ENCODE measurements around the gene LMOD1. TPM values are rescaled to one million over a fixed set of nuclear protein-coding genes. Genes with fewer than 3 reads are reported as not detected.

LMOD1 gene
- total RNA-seq, 2 donors from 2014 or later: not detected

DNA sequence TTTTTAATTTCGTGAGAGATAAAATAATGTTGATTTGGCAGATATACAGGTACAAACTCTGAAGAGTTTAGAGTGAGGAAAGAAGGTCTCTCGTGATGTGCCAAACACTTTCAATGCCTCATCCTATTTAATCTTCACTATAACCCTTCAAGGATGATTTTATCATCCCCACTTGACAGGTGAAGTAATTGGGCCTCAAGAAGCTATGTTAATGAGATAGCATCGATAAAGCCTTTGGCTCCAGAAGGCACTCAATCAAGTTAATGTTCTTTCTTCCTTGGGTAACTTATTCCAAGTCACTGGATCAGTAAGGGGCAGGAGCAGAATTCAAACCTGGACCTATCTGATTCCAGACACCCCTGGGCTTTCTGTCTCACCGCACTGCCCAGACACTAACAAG is 7.2 kb downstream of the LMOD1 start:
- ATAC-seq (replicated peaks): no peak
- H3K27me3 Mint-ChIP-seq: peaks cover 13% of the 10 kb centered on the region
- H3K4me1 Mint-ChIP-seq: no peaks in the 10 kb centered on the region
- no peaks in the 10 kb centered on the region for H3K9me3 Mint-ChIP-seq
- H3K27ac Mint-ChIP-seq: no peak overlapping the region
- H3K4me3 Mint-ChIP-seq: no peak overlapping the region
- H3K36me3 Mint-ChIP-seq (ENCODE audit: low read depth): no peaks in the 10 kb centered on the region

DNA sequence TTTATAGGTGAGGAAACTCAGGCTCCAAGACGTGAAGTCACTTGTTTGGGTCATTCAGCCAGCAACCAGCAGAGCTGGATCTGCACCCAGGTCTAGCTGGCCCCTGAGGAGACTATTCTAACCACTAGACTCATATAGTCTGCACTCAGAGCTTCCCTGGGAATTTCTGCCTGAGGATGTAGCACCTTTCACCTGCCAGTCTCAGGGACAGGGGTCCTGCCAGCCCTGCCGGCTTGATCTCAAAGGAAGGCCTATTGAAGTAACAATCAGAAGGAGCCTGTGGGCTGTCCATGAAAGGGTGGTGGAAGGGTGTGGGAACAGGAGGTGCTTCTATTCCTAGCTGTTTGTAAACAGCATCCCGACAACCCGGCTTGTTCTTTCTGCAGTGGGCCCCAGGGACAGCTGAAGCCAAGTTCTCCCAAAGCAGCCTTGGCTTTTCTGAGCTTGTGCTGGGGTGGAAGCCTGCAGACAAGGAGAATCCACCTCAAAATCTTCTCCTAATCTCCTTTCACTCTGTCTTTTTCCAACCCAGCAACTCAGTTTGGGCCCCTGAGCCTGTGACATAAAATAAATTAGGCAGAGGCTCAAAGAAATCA is 7.8 kb downstream of the LMOD1 start:
- no peak overlapping the region for H3K27ac Mint-ChIP-seq
- no peaks in the 10 kb centered on the region for H3K36me3 Mint-ChIP-seq (ENCODE audit: low read depth)
- H3K9me3 Mint-ChIP-seq: no peaks in the 10 kb centered on the region
- no peak for ATAC-seq (replicated peaks)
- no peaks in the 10 kb centered on the region for H3K4me1 Mint-ChIP-seq
- H3K4me3 Mint-ChIP-seq: no peak overlapping the region
- H3K27me3 Mint-ChIP-seq: peaks cover 7% of the 10 kb centered on the region

DNA sequence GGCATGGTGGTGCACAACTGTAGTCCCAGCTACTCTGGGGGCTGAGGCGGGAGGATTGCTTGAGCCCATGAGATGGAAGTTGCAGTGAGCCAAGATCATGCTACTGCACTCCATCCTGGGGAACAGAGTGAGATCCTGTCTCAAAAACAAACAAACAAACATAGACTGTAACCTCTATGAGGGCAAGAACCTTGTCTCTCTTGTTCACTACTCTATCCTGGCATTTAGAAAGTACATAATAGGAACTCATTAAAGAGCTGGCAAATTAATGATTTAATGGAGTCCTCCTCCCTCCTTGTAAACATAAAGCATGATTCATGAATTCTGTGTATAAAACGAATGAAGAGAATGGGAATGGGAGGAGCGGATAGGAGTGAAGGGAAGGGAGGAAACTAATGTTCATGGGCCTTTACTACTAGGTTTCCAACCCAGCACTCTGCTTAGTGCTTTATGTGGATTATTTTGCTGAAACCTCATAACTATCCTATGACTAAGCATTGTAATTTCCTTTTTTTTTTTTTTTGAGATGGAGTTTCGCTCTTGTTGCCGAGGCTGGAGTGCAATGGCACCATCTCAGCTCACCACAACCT is 8.6 kb downstream of the LMOD1 start:
- no peaks in the 10 kb centered on the region for H3K36me3 Mint-ChIP-seq (ENCODE audit: low read depth)
- H3K9me3 Mint-ChIP-seq: no peaks in the 10 kb centered on the region
- no peak for ATAC-seq (replicated peaks)
- no peak overlapping the region for H3K27ac Mint-ChIP-seq
- peaks cover 7% of the 10 kb centered on the region for H3K27me3 Mint-ChIP-seq
- no peaks in the 10 kb centered on the region for H3K4me1 Mint-ChIP-seq
- no peak overlapping the region for H3K4me3 Mint-ChIP-seq

DNA sequence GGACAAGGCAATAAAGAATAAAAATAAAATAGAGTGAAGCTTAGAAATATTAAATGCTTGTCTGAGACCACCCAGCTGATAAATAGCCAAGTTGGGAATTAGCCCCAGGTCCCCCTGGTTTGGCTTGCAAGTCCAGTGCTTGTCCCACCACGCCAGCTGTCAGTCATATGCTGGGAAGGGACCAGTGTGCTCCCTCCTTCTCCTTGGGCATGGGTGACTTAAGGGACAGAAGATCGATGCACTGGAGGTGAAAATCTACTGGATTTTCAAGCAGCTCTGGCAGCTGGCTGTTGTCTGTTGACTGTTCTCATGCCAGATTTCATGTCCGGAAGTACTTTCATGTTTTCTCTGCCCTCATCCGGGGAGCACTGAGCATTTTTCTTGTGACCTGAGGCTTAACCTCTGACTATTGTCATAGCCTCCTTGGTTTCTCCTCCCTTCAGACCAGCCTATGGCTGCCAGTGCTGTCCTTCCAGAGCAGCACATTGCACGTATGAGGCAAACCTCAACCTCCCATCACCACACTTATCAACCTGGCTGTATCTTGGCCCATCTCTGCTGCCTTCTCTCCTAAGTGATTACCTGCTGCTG is 12.4 kb downstream of the LMOD1 start:
- Mint-ChIP-seq H3K27ac (no peak overlapping the region), H3K4me3 (no peak overlapping the region), H3K9me3 (no peaks in the 10 kb centered on the region), H3K4me1 (no peaks in the 10 kb centered on the region), H3K36me3 (ENCODE audit: low read depth) (no peaks in the 10 kb centered on the region), H3K27me3 (peaks cover 3% of the 10 kb centered on the region)
- ATAC-seq (replicated peaks): no peak

DNA sequence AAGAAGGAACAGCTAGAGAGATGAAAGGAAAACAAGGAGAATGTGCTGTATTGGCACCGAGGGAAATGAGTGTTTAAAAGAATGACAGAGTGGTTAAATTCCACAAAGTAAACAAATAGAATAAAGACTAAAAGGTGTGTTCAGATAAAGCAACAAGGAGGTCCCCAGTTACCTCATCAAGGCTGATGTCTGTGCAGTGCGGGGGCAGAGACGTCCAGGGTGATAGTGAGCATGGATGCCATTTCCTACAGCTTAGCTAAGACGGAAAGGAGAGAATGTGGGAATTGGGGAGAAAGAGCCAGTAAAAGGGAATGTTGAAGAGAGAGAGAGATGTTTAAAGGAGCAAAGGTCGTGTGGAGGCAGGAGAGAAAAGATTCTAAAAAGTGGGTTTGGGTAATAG is 15.5 kb downstream of the LMOD1 start:
- ATAC-seq (replicated peaks): no peak
- Mint-ChIP-seq H3K36me3 (ENCODE audit: low read depth) (no peaks in the 10 kb centered on the region), H3K4me1 (no peaks in the 10 kb centered on the region), H3K27ac (no peak overlapping the region), H3K27me3 (no peaks in the 10 kb centered on the region), H3K4me3 (no peak overlapping the region), H3K9me3 (no peaks in the 10 kb centered on the region)

DNA sequence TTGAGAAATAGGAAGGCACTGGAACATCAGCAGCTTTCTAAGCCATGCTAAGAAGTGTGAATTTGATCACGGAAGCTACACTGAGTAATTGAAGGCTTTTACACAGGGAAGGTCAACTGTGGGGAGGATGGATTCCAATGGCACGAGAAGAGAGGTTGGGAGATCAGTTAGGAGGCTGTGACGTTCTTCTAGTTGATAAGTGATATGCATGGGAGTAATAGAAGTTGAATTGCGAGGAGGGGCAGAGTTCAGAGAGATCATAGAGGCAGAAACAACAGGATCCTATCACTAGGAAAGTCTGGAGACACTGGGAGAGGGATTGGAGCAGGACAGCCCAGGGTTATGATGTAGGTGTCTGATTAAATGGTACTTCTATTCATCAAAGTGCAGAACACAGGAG is 16.2 kb downstream of the LMOD1 start:
- Mint-ChIP-seq H3K27me3 (no peaks in the 10 kb centered on the region), H3K4me3 (no peak overlapping the region), H3K9me3 (no peaks in the 10 kb centered on the region), H3K4me1 (no peaks in the 10 kb centered on the region), H3K36me3 (ENCODE audit: low read depth) (no peaks in the 10 kb centered on the region), H3K27ac (no peak overlapping the region)
- no peak for ATAC-seq (replicated peaks)

DNA sequence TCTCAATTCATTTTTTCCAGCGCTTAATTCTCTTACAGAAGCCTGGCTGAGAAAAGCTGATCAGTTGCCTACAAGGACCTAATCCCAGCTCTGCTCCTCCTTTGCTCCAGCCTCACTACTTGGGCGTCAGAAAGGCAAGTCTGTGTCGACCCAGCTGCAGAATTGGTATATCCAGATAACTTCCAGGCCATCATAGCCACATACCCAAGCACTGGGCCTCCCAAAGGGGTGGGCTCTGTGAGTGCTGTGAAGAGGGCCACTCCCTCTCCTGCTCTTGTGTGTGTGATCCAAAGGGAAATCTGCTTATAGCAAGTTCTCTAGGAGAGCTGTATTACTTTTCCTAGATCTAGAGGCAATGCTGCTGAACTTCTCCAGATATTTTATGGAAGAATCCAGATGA is 18.1 kb downstream of the LMOD1 start:
- Mint-ChIP-seq H3K27ac (no peak overlapping the region), H3K4me1 (no peaks in the 10 kb centered on the region), H3K4me3 (no peak overlapping the region), H3K9me3 (no peaks in the 10 kb centered on the region), H3K27me3 (no peaks in the 10 kb centered on the region), H3K36me3 (ENCODE audit: low read depth) (no peaks in the 10 kb centered on the region)
- ATAC-seq (replicated peaks): no peak

DNA sequence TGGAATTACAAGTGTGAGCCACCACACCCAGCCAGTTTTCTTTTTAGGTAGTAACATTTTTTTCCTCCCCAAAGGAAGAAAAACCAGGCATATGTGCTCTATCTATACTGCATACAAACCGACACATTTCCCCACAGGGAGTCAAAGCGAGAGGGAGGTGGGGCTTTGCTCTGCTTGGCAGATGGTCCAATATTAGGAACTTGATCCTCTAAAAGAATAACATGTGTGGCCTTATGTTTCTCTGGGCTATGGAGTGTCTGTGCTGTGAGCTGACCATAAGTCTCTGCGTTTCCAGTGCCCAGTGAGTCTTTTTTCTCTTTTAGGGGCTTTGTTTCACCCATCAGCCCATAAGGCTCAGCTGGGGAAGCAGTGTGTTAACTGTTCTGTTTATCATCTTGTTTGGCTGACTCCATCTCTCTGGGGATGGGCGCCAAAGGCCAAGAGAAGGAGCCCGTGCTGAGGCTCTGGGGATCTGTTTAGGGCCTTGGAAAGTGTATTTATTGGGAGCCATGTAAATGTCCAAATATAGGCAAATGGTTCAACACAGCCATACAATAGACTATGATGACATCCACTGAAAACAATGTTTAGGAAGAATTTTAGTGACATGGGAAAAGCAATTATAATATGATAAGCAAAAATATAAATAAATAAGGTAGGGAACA is 20.2 kb downstream of the LMOD1 start:
- H3K4me1 Mint-ChIP-seq: no peaks in the 10 kb centered on the region
- no peak overlapping the region for H3K27ac Mint-ChIP-seq
- ATAC-seq (replicated peaks): no peak
- no peaks in the 10 kb centered on the region for H3K36me3 Mint-ChIP-seq (ENCODE audit: low read depth)
- no peaks in the 10 kb centered on the region for H3K9me3 Mint-ChIP-seq
- no peak overlapping the region for H3K4me3 Mint-ChIP-seq
- peaks cover 4% of the 10 kb centered on the region for H3K27me3 Mint-ChIP-seq

DNA sequence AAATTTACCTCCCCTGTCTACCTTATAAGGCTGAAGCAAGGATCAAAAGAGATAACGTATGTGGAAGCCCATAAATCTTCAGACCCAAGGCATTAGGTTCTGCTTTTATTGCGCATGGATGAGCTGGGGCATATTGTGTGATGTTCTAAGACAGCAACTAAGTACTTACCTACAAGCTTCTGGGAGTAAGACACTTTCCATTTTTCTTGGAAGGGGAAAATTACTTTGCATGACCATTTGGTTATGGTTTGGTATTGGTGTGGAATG is 21.1 kb downstream of the LMOD1 start:
- no peak overlapping the region for H3K27ac Mint-ChIP-seq
- no peaks in the 10 kb centered on the region for H3K9me3 Mint-ChIP-seq
- ATAC-seq (replicated peaks): no peak
- H3K27me3 Mint-ChIP-seq: peaks cover 6% of the 10 kb centered on the region
- no peak overlapping the region for H3K4me3 Mint-ChIP-seq
- H3K36me3 Mint-ChIP-seq (ENCODE audit: low read depth): no peaks in the 10 kb centered on the region
- H3K4me1 Mint-ChIP-seq: no peaks in the 10 kb centered on the region

DNA sequence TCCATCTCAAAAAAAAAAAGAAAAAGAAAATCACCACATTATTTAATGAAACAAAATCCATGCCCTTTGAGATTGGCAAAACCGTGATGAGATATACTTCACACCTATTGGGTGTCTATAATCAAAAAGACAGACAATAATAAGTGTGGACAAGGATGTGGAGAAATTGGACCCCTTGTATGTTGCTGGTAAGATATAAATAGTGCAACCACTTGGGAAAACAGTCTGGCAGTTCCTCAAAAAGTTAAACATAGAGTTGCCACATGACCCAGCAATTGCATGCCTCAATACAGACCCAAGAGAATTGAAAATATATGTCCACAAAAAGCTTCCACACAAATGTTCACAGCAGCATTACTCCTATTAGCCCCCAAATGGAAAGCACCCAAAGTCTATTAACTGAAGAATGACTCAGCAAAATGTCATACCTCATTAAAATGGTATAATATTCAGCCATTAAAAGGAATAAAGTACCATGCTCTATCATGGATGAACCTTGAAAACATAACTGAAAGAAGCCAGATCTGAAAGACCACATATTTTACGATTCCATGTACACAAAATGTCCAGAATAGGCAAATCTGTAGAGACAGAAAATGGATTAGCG is 24.3 kb downstream of the LMOD1 start:
- Mint-ChIP-seq H3K27me3 (peaks cover 14% of the 10 kb centered on the region), H3K9me3 (no peaks in the 10 kb centered on the region), H3K36me3 (ENCODE audit: low read depth) (no peaks in the 10 kb centered on the region), H3K27ac (no peak overlapping the region), H3K4me1 (no peaks in the 10 kb centered on the region), H3K4me3 (no peak overlapping the region)
- no peak for ATAC-seq (replicated peaks)

DNA sequence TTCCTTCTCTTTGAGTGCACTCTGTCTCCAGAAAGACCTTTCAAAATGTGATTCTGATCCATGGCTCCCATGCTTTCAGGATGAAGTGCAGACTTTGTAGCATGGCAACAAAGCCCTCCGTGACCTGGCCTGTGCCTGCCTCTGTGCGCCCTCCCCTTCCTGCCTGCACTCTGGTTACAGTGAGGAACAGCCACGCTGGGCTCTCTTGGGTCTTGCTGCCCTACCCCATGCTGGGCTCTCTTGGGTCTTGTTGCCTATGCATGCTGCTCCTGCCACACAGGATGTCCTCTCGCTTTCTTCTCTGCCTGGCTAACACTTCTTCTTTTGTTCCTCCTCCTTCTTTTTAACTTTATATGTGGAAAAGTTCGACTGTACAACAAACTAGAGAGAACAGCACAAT is 28.0 kb downstream of the LMOD1 start:
- H3K27ac Mint-ChIP-seq: no peak overlapping the region
- H3K4me1 Mint-ChIP-seq: no peaks in the 10 kb centered on the region
- no peak overlapping the region for H3K4me3 Mint-ChIP-seq
- peaks cover 31% of the 10 kb centered on the region for H3K27me3 Mint-ChIP-seq
- no peak for ATAC-seq (replicated peaks)
- no peaks in the 10 kb centered on the region for H3K36me3 Mint-ChIP-seq (ENCODE audit: low read depth)
- no peaks in the 10 kb centered on the region for H3K9me3 Mint-ChIP-seq

DNA sequence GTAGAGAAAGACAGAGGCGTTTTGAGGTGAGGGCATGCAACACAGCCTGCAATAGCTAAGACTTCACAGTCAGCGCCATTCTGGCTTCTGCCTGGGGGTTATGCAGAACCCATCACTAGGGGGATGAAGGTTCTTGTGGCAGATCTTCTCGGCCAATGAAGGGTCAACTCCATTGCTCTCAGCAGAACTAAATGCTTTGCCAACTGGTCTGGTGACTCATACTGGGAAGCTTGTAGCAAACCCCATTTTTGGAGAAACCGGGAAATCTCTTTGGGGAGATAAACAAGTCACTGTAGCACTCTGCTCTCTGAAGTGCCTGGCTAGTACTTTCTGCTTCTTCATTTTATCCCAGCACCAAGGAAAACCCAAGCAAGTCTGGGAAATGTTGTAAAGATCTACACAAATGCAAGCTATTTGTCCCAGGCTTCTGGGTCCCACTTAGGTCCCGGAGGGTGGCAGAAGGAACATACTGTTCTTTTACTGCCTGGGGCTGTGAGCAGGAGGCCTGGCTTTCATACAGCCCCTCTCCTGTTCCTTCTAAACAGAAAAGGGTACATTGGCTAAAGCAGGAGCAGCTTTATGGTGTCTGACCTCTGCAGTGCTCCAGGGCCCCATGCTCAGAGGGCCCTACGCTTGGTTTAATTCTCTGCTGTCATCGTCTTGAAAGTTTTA is 28.9 kb downstream of the LMOD1 start:
- Mint-ChIP-seq H3K4me3 (no peak overlapping the region), H3K27ac (no peak overlapping the region), H3K9me3 (no peaks in the 10 kb centered on the region)

DNA sequence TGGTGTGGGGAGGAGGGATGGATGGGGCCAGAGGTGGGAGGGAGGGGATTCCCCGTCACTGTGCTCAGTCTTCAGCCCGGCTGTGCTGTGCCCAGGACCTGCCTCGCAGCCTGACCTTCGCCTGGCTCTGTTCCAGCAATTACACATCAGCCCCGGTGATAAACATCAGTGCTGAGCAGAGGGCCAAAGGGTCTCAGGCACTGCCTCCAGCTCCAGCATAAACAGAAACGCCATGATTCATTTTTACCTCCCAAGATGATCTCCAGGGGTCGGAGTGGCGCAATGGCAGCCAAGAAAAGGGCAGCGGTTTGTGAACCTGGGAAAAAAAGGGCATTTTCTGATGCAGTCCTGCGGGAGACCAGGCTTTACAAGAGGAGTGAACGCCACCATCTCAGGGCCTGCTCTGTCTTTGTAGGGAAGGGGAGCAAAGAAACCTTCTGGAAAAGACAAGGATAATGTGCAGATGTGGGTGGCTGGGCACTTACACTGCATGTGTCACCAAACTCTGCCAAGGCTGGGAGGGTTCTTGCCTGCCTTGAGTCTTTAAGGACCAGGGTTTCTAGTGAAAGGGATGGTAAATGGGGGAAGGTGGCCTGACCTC is 29.6 kb downstream of the LMOD1 start:
- Mint-ChIP-seq H3K36me3 (ENCODE audit: low read depth) (no peaks in the 10 kb centered on the region), H3K9me3 (no peaks in the 10 kb centered on the region), H3K4me1 (no peaks in the 10 kb centered on the region), H3K27me3 (peaks cover 31% of the 10 kb centered on the region), H3K4me3 (no peak overlapping the region), H3K27ac (no peak overlapping the region)
- no peak for ATAC-seq (replicated peaks)

More for the DNA sequence above, 28.9 kb downstream of the LMOD1 start:
- Mint-ChIP-seq H3K4me1 (no peaks in the 10 kb centered on the region), H3K36me3 (ENCODE audit: low read depth) (no peaks in the 10 kb centered on the region), H3K27me3 (peaks cover 31% of the 10 kb centered on the region)
- ATAC-seq (replicated peaks): no peak

DNA sequence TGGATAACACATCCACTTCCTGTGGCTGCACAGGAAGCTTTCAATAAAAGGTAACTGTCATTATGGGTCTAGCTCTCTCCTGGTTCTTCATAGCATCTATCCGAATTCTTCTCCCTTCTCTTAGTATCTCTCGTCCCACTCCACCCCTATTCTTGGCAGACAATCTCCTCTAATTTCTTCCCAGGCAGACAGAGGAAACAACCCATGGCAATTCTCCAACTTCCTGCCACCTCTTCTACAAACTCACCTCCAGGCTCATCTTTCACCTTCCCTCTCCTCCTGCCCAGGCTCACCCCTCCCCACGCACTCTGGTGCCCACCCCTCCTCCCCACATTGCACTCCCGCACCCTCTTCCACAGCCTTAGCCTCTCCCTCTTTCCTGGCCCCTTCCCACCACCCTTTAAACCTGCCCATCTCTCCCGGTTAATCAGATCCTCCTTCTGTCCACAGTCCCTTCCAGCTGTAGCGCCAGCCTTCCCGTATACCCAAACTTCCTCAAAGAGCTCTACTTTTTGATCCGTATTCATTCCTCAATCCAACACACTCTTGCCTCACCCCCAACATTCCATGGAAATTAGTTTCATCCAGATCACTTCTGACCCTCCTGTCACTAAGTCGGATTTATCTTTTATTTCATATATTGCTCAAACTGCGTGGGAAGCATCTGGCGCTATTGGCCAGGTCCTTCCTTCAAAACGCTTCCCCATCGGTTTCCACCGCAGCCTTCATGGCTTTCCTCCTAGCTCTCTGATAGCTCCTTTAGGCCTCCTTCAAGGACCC is 31.7 kb downstream of the LMOD1 start:
- ATAC-seq (replicated peaks): no peak
- Mint-ChIP-seq H3K9me3 (no peaks in the 10 kb centered on the region), H3K4me3 (no peak overlapping the region), H3K36me3 (ENCODE audit: low read depth) (no peaks in the 10 kb centered on the region), H3K27me3 (peaks cover 25% of the 10 kb centered on the region), H3K27ac (no peak overlapping the region), H3K4me1 (no peaks in the 10 kb centered on the region)

Data from activated T-helper 17 cell treated with anti-CD3 and anti-CD28 coated beads, Interleukin-2, amount 50 U/mL, for 72 hours (primary cell).